ENCODE results near the gene DLD. TPM values are rescaled to one million over a fixed set of nuclear protein-coding genes. Genes with fewer than 3 reads are reported as not detected.

Gene DLD
- total and polyA plus RNA-seq, 9 of the 15 experiments (the other 6 are each of a cell fraction or from before 2014, with no cell fraction given) = 130 to 639 (median 247) TPM

DNA sequence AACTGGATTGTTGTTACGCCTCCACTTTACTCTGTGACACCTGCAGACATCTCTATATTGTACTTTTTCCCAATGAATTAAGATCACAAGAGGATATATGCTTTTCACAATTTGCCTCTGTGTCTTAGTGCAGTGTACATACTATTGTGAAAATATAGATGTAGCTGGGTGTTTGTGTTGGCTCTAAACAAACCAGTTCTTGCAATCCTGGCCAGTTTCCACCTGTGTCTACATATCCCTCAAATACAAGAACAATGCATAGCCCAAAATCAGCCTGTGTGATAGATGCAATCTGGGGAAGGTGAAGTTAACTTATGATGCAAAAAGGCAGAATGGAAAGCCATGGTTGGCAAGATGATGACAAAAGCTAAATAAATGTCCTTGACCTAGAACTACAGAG is 36.5 kb upstream of the DLD start:
- Histone ChIP-seq H3K4me3 (no peak overlapping the region), H3K9me1 (ENCODE audit: control insufficient read depth, insufficient read depth, low read length) (no peaks in the 10 kb centered on the region), H3K27ac (ENCODE audit: extremely low read depth, low read depth, low read length) (no peak overlapping the region), H3K4me2 (ENCODE audit: insufficient read depth, low read length) (no peak overlapping the region), H4K20me1 (replicated peaks; ENCODE audit: control insufficient read depth, insufficient read depth, low read length) (no peaks in the 10 kb centered on the region), H3K79me2 (ENCODE audit: control insufficient read depth, insufficient read depth, low read length) (no peaks in the 10 kb centered on the region), H2AFZ (ENCODE audit: low read depth, low read length) (no peak overlapping the region), H3K4me1 (replicated peaks in 1 of 2; ENCODE audit: control insufficient read depth in 2 of 2, insufficient read depth in 2 of 2, low read length in 2 of 2) (no peaks in the 10 kb centered on the region), H3K9me3 (replicated peaks; ENCODE audit: control insufficient read depth, insufficient read depth, low read depth, low read length) (no peaks in the 10 kb centered on the region), H3K36me3 (ENCODE audit: control insufficient read depth, insufficient read depth, low read length) (no peaks in the 10 kb centered on the region), H3K9ac (ENCODE audit: insufficient read depth in 1 of 2, low read depth in 2 of 2, low read length in 2 of 2) (no peak overlapping the region), H3K27me3 (ENCODE audit: control insufficient read depth in 2 of 2, insufficient read depth in 2 of 2, low read length in 2 of 2) (peaks cover 21 to 23% of the 10 kb centered on the region in 2 experiments)
- intact Hi-C loops (cut with micrococcal nuclease) (no loop called here), in situ Hi-C loops (cut with MboI) (no loop called here)
- no TSS peak for BruUV-seq (replicated peaks)
- ATAC-seq (no peak), DNase-seq (ENCODE audit: extremely low read depth in 1 of 4, low spot score in 3 of 4) (no peak), FAIRE-seq (no peak)
- ChIA-PET CTCF (ENCODE audit: low intra/inter-chr PET ratio) (no interaction called here), POLR2A (interaction anchor here (0.6 to 1.5 kb wide), 4 partner anchors 9 to 121 kb away, joined by 3 to 4 read pairs (median 3); no protein-coding TSS in a partner anchor)
- WGBS (ENCODE audit: insufficient coverage, low coverage, missing lambda C conversion rate) = 11% methylated on average over 1 of the region's 1 CpG
- TF ChIP-seq ZFPM2 (CRISPR knock-in tag; IDR thresholded peaks at IDR 0.05) (no peak), POLR2AphosphoS2 (IDR thresholded peaks at IDR 0.05; ENCODE audit: low read length) (no peak), CCAR2 (IDR thresholded peaks at IDR 0.05; ENCODE audit: low read depth, low read length) (no peak), GABPB1 (CRISPR knock-in tag; IDR thresholded peaks at IDR 0.05) (no peak), ZNF212 (CRISPR knock-in tag; IDR thresholded peaks at IDR 0.05) (no peak), FOXK2 (conservative IDR thresholded peaks at IDR 0.05 in 1 of 2, IDR thresholded peaks at IDR 0.05 in 1 of 2; ENCODE audit: low read depth in 2 of 2) (no peak), SMAD2 (IDR thresholded peaks at IDR 0.05; ENCODE audit: low read depth, low read length) (no peak)
- TF ChIP-seq, protein P1, sequence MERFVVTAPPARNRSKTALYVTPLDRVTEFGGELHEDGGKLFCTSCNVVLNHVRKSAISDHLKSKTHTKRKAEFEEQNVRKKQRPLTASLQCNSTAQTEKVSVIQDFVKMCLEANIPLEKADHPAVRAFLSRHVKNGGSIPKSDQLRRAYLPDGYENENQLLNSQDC (CRISPR knock-in tag; IDR thresholded peaks at IDR 0.05) = no peak
- TF ChIP-seq, protein P2, sequence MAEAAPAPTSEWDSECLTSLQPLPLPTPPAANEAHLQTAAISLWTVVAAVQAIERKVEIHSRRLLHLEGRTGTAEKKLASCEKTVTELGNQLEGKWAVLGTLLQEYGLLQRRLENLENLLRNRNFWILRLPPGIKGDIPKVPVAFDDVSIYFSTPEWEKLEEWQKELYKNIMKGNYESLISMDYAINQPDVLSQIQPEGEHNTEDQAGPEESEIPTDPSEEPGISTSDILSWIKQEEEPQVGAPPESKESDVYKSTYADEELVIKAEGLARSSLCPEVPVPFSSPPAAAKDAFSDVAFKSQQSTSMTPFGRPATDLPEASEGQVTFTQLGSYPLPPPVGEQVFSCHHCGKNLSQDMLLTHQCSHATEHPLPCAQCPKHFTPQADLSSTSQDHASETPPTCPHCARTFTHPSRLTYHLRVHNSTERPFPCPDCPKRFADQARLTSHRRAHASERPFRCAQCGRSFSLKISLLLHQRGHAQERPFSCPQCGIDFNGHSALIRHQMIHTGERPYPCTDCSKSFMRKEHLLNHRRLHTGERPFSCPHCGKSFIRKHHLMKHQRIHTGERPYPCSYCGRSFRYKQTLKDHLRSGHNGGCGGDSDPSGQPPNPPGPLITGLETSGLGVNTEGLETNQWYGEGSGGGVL (CRISPR knock-in tag; IDR thresholded peaks at IDR 0.05) = no peak
- TF ChIP-seq, protein P3, sequence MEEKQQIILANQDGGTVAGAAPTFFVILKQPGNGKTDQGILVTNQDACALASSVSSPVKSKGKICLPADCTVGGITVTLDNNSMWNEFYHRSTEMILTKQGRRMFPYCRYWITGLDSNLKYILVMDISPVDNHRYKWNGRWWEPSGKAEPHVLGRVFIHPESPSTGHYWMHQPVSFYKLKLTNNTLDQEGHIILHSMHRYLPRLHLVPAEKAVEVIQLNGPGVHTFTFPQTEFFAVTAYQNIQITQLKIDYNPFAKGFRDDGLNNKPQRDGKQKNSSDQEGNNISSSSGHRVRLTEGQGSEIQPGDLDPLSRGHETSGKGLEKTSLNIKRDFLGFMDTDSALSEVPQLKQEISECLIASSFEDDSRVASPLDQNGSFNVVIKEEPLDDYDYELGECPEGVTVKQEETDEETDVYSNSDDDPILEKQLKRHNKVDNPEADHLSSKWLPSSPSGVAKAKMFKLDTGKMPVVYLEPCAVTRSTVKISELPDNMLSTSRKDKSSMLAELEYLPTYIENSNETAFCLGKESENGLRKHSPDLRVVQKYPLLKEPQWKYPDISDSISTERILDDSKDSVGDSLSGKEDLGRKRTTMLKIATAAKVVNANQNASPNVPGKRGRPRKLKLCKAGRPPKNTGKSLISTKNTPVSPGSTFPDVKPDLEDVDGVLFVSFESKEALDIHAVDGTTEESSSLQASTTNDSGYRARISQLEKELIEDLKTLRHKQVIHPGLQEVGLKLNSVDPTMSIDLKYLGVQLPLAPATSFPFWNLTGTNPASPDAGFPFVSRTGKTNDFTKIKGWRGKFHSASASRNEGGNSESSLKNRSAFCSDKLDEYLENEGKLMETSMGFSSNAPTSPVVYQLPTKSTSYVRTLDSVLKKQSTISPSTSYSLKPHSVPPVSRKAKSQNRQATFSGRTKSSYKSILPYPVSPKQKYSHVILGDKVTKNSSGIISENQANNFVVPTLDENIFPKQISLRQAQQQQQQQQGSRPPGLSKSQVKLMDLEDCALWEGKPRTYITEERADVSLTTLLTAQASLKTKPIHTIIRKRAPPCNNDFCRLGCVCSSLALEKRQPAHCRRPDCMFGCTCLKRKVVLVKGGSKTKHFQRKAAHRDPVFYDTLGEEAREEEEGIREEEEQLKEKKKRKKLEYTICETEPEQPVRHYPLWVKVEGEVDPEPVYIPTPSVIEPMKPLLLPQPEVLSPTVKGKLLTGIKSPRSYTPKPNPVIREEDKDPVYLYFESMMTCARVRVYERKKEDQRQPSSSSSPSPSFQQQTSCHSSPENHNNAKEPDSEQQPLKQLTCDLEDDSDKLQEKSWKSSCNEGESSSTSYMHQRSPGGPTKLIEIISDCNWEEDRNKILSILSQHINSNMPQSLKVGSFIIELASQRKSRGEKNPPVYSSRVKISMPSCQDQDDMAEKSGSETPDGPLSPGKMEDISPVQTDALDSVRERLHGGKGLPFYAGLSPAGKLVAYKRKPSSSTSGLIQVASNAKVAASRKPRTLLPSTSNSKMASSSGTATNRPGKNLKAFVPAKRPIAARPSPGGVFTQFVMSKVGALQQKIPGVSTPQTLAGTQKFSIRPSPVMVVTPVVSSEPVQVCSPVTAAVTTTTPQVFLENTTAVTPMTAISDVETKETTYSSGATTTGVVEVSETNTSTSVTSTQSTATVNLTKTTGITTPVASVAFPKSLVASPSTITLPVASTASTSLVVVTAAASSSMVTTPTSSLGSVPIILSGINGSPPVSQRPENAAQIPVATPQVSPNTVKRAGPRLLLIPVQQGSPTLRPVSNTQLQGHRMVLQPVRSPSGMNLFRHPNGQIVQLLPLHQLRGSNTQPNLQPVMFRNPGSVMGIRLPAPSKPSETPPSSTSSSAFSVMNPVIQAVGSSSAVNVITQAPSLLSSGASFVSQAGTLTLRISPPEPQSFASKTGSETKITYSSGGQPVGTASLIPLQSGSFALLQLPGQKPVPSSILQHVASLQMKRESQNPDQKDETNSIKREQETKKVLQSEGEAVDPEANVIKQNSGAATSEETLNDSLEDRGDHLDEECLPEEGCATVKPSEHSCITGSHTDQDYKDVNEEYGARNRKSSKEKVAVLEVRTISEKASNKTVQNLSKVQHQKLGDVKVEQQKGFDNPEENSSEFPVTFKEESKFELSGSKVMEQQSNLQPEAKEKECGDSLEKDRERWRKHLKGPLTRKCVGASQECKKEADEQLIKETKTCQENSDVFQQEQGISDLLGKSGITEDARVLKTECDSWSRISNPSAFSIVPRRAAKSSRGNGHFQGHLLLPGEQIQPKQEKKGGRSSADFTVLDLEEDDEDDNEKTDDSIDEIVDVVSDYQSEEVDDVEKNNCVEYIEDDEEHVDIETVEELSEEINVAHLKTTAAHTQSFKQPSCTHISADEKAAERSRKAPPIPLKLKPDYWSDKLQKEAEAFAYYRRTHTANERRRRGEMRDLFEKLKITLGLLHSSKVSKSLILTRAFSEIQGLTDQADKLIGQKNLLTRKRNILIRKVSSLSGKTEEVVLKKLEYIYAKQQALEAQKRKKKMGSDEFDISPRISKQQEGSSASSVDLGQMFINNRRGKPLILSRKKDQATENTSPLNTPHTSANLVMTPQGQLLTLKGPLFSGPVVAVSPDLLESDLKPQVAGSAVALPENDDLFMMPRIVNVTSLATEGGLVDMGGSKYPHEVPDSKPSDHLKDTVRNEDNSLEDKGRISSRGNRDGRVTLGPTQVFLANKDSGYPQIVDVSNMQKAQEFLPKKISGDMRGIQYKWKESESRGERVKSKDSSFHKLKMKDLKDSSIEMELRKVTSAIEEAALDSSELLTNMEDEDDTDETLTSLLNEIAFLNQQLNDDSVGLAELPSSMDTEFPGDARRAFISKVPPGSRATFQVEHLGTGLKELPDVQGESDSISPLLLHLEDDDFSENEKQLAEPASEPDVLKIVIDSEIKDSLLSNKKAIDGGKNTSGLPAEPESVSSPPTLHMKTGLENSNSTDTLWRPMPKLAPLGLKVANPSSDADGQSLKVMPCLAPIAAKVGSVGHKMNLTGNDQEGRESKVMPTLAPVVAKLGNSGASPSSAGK (IDR thresholded peaks at IDR 0.05) = no peak
